H9 (cell line): Measurements from ENCODE around the gene SYT17. TPM values are rescaled to one million over a fixed set of nuclear protein-coding genes. Genes with fewer than 3 reads are reported as not detected.

Source experiments
- DNase-seq: peaks from one replicate; pipeline ENCODE4 v3.0.0-alpha.2; 2017
- H2AFZ ChIP-seq: one replicate; pipeline ENCODE4 v1.6.1; 2013; ENCODE audit warnings: mild to moderate bottlenecking, low read length, control low read depth, moderate library complexity
- H2AK5ac ChIP-seq: 2 replicates; pipeline ENCODE4 v1.6.1; 2013; ENCODE audit warnings: low read length, control low read depth, mixed read lengths; ENCODE audit not compliant: insufficient read length
- H2BK120ac ChIP-seq: one replicate; pipeline ENCODE4 v1.6.1; 2013; ENCODE audit warnings: low read depth, mild to moderate bottlenecking, low read length, control low read depth, inconsistent platforms; ENCODE audit not compliant: poor library complexity, severe bottlenecking
- H2BK12ac ChIP-seq: 2 replicates; pipeline ENCODE4 v1.6.1; 2013; ENCODE audit warnings: low read length, control low read depth, mixed read lengths, low read depth; ENCODE audit not compliant: insufficient read length
- H2BK15ac ChIP-seq: 2 replicates; pipeline ENCODE4 v1.6.1; 2013; ENCODE audit warnings: low read depth, low read length, control low read depth
- H2BK20ac ChIP-seq: one replicate; pipeline ENCODE4 v1.6.1; 2013; ENCODE audit warnings: low read depth, mild to moderate bottlenecking, low read length, control low read depth, inconsistent platforms; ENCODE audit not compliant: poor library complexity, severe bottlenecking
- H2BK5ac ChIP-seq: 2 replicates; pipeline ENCODE4 v1.6.1; 2013; ENCODE audit warnings: low read length, control low read depth, mixed read lengths; ENCODE audit not compliant: insufficient read length
- H3K14ac ChIP-seq: 2 replicates; pipeline ENCODE4 v1.6.1; 2013; ENCODE audit warnings: low read length, control low read depth; ENCODE audit not compliant: insufficient read depth
- H3K18ac ChIP-seq: 2 replicates; pipeline ENCODE4 v1.6.1; 2013; ENCODE audit warnings: low read depth, mild to moderate bottlenecking, mixed read lengths, low read length, control low read depth; ENCODE audit not compliant: insufficient read length
- H3K23ac ChIP-seq: 2 replicates; pipeline ENCODE4 v1.6.1; 2013; ENCODE audit warnings: low read length, control low read depth, mixed read lengths, low read depth; ENCODE audit not compliant: insufficient read length
- H3K23me2 ChIP-seq: 2 replicates; pipeline ENCODE4 v1.6.1; 2013; ENCODE audit warnings: low read depth, mild to moderate bottlenecking, mixed read lengths, low read length, control low read depth; ENCODE audit not compliant: insufficient read length, poor library complexity, severe bottlenecking
- H3K27ac ChIP-seq: 2 replicates; pipeline ENCODE4 v1.5.1; 2013; ENCODE audit warnings: low read length, control low read depth, mixed read lengths, low read depth; ENCODE audit not compliant: insufficient read length
- H3K27me3 ChIP-seq: 2 replicates; pipeline ENCODE4 v1.6.1; 2013; ENCODE audit warnings: low read length, control low read depth, inconsistent platforms; ENCODE audit not compliant: insufficient read depth
- H3K4ac ChIP-seq: 2 replicates; pipeline ENCODE4 v1.6.1; 2013; ENCODE audit warnings: low read depth, mild to moderate bottlenecking, control low read depth, inconsistent platforms, low read length, moderate library complexity
- H3K4me1 ChIP-seq: 2 replicates; pipeline ENCODE4 v1.6.1; 2013; ENCODE audit warnings: low read length, control low read depth, inconsistent platforms; ENCODE audit not compliant: insufficient read depth
- H3K4me2 ChIP-seq: 2 replicates; pipeline ENCODE4 v1.6.1; 2013; ENCODE audit warnings: low read length, control low read depth, mixed read lengths; ENCODE audit not compliant: insufficient read length, insufficient read depth
- H3K56ac ChIP-seq: 2 replicates; pipeline ENCODE4 v1.6.1; 2013; ENCODE audit warnings: low read depth, mild to moderate bottlenecking, mixed read lengths, low read length, control low read depth; ENCODE audit not compliant: insufficient read length
- H3K79me1 ChIP-seq: 2 replicates; pipeline ENCODE4 v1.6.1; 2013; ENCODE audit warnings: low read depth, mild to moderate bottlenecking, moderate library complexity, low read length, control low read depth, inconsistent platforms; ENCODE audit not compliant: insufficient read depth, poor library complexity, severe bottlenecking
- H3K79me2 ChIP-seq: 2 replicates; pipeline ENCODE4 v1.6.1; 2013; ENCODE audit warnings: low read length, control low read depth, inconsistent platforms; ENCODE audit not compliant: insufficient read depth
- H3K9ac ChIP-seq: 2 replicates; pipeline ENCODE4 v1.6.1; 2013; ENCODE audit warnings: low read length, control low read depth, mixed read lengths; ENCODE audit not compliant: insufficient read length; ENCODE audit errors: extremely low read depth
- H3K9me3 ChIP-seq: one replicate; pipeline ENCODE4 v1.6.1; 2013; ENCODE audit warnings: low read depth, low read length, inconsistent platforms; ENCODE audit not compliant: control insufficient read depth
- H3T11ph ChIP-seq: one replicate; pipeline ENCODE4 v1.6.1; 2013; ENCODE audit warnings: mild to moderate bottlenecking, low read length, control low read depth, inconsistent platforms
- H4K20me1 ChIP-seq: one replicate; pipeline ENCODE4 v1.6.1; 2013; ENCODE audit not compliant: control insufficient read depth, insufficient read length, insufficient read depth
- H4K5ac ChIP-seq: 2 replicates; pipeline ENCODE4 v1.6.1; 2013; ENCODE audit warnings: low read depth, mild to moderate bottlenecking, mixed read lengths, low read length, control low read depth; ENCODE audit not compliant: insufficient read length
- H4K8ac ChIP-seq: replicated peaks from 2 replicates; pipeline ENCODE4 v1.6.1; 2013; ENCODE audit warnings: low read length, control low read depth, mixed read lengths, low read depth; ENCODE audit not compliant: insufficient read length
- H4K91ac ChIP-seq: 2 replicates; pipeline ENCODE4 v1.6.1; 2013; ENCODE audit warnings: low read depth, mild to moderate bottlenecking, moderate library complexity, mixed read lengths, low read length, control low read depth; ENCODE audit not compliant: insufficient read length
- H3K27ac Mint-ChIP-seq, 3 experiments: 2 replicates in 2 of 3; 3 replicates in 1 of 3; pipeline ENCODE4 v1.8.0; 2020 to 2021; ENCODE audit warnings: mixed read lengths in 3 of 3, mild to moderate bottlenecking in 1 of 3, moderate library complexity in 1 of 3
- H3K27me3 Mint-ChIP-seq: 2 replicates; pipeline ENCODE4 v1.8.0; 2021; ENCODE audit warnings: low read depth, mild to moderate bottlenecking, moderate library complexity, mixed read lengths
- H3K36me3 Mint-ChIP-seq, 3 experiments: 2 replicates in 2 of 3; 3 replicates in 1 of 3; pipeline ENCODE4 v1.8.0; 2020 to 2021; ENCODE audit warnings: low read depth in 3 of 3, mixed read lengths in 3 of 3; ENCODE audit not compliant: insufficient read depth in 1 of 3
- H3K4me1 Mint-ChIP-seq, 2 experiments: 2 replicates each; pipeline ENCODE4 v1.8.0; 2020; ENCODE audit warnings: mixed read lengths in 2 of 2
- H3K4me3 Mint-ChIP-seq, 2 experiments: 2 replicates in 1 of 2; 3 replicates in 1 of 2; pipeline ENCODE4 v1.8.0; 2020 to 2021; ENCODE audit warnings: mild to moderate bottlenecking in 2 of 2, mixed read lengths in 2 of 2, moderate library complexity in 1 of 2
- H3K9me3 Mint-ChIP-seq, 2 experiments: 2 replicates in 1 of 2; 3 replicates in 1 of 2; pipeline ENCODE4 v1.8.0; 2020; ENCODE audit warnings: mild to moderate bottlenecking in 2 of 2, mixed read lengths in 2 of 2, moderate library complexity in 1 of 2
- WGBS: extraction: QIAGEN DNeasy Blood & Tissue Kit; methylation state at CpG from one replicate; pipeline ENCODE4 v1.1.7; 2013; ENCODE audit warnings: missing lambda C conversion rate, low lambda C conversion rate, mixed read lengths; ENCODE audit not compliant: insufficient read length; ENCODE audit errors: extremely low coverage; 5-methylcytosine and 5-hydroxymethylcytosine counted together
- total RNA-seq: library from RNA; stranded (reverse); gene quantifications from 2 replicates; pipeline ENCODE4 v1.2.1, GENCODE V29; 2021
- TF ChIP-seq, protein P1 (sequence below): fragments of 200-600 bp; sonication (generic); conservative IDR thresholded peaks from 3 replicates; pipeline ENCODE4 v1.8.0; 2021; ENCODE audit warnings: antibody characterized with exemption, mild to moderate bottlenecking

Gene SYT17
- total RNA-seq, 1 experiment from 2014 or later, result 3.0 TPM

DNA sequence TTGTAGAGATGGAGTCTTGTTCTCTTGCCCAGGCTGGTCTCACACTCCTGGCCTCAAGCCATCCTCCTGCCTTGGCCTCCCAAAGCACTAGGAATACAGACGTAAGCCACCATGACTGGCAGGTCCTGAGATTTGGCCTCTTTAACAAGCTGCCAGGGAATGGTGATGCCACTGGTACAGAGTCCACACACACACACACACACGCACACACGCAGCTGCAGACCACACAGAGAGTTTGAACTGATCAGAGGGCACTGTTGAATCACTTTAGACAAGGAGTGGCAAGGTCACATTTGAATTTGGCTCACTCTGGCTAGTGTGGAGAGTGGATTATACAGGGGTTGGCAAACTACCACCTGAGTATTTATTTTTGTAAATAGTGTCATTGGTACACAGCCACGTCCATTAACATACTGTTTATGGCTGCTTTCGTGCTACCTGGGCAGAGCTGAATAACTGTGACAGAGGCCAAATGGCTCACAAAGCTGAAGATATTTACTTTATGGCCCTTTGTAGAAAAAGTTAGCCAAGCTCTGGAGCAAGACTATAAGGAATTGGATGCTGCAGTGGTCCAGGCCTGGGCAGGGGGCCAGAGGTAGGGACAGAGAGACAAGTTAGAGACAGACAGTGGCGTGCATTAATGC, 44.4 kb upstream of the SYT17 start:
- no peak overlapping the region for H4K5ac ChIP-seq
- no peaks in the 10 kb centered on the region for H3K36me3 Mint-ChIP-seq
- no peak overlapping the region for H4K91ac ChIP-seq
- TF ChIP-seq, protein P1, sequence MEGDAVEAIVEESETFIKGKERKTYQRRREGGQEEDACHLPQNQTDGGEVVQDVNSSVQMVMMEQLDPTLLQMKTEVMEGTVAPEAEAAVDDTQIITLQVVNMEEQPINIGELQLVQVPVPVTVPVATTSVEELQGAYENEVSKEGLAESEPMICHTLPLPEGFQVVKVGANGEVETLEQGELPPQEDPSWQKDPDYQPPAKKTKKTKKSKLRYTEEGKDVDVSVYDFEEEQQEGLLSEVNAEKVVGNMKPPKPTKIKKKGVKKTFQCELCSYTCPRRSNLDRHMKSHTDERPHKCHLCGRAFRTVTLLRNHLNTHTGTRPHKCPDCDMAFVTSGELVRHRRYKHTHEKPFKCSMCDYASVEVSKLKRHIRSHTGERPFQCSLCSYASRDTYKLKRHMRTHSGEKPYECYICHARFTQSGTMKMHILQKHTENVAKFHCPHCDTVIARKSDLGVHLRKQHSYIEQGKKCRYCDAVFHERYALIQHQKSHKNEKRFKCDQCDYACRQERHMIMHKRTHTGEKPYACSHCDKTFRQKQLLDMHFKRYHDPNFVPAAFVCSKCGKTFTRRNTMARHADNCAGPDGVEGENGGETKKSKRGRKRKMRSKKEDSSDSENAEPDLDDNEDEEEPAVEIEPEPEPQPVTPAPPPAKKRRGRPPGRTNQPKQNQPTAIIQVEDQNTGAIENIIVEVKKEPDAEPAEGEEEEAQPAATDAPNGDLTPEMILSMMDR, result no peak
- H3K4me1 ChIP-seq, result no peaks in the 10 kb centered on the region
- no peaks in the 10 kb centered on the region for H3K27me3 ChIP-seq
- no peaks in the 10 kb centered on the region for H4K20me1 ChIP-seq
- no peak overlapping the region for H2AK5ac ChIP-seq
- H2BK5ac ChIP-seq, result no peak overlapping the region
- H3K27me3 Mint-ChIP-seq, result peaks cover 3% of the 10 kb centered on the region; the same call in 1 of the 2 replicates
- H2BK120ac ChIP-seq, result no peak overlapping the region
- no peak overlapping the region for H2BK15ac ChIP-seq
- H2BK20ac ChIP-seq, result no peak overlapping the region
- H3K4me1 Mint-ChIP-seq, result peaks cover 1 to 2% of the 10 kb centered on the region in 2 experiments; a peak in 3 of 4 replicates
- no peak overlapping the region for H3K27ac ChIP-seq
- H2BK12ac ChIP-seq, result no peak overlapping the region
- H3T11ph ChIP-seq, result no peak overlapping the region
- H3K4ac ChIP-seq, result no peak overlapping the region
- H3K9me3 ChIP-seq, result peaks cover 7% of the 10 kb centered on the region
- no peak overlapping the region for H2AFZ ChIP-seq
- H4K8ac ChIP-seq, result no peak overlapping the region
- H3K23me2 ChIP-seq, result no peaks in the 10 kb centered on the region
- no peak overlapping the region for H3K14ac ChIP-seq
- H3K79me1 ChIP-seq, result no peaks in the 10 kb centered on the region
- H3K23ac ChIP-seq, result no peak overlapping the region
- H3K9ac ChIP-seq, result no peak overlapping the region
- no CpG with 5 or more reads among the region's 6 CpGs for WGBS
- H3K9me3 Mint-ChIP-seq, result peaks cover 7% of the 10 kb centered on the region in 2 experiments; a peak in 3 of 5 replicates
- H3K4me3 Mint-ChIP-seq, result no peak overlapping the region
- H3K27ac Mint-ChIP-seq, result no peak overlapping the region
- no peak overlapping the region for H3K18ac ChIP-seq
- no peaks in the 10 kb centered on the region for H3K79me2 ChIP-seq
- DNase-seq, result no peak
- H3K4me2 ChIP-seq, result no peak overlapping the region
- no peak overlapping the region for H3K56ac ChIP-seq
